NCI-H510A treated with DMSO at 0.1 percent for 48 hours (cell line): Measurements from ENCODE around the gene VRTN.
"Not testable (repeated sequence)": the region's sequence is repeated elsewhere in the genome, so short reads cannot be mapped to it uniquely, and the experiment has no call there.

Experiments
- DNase-seq: peaks from one replicate; lab custom pipeline; 2025; lab: John Stamatoyannopoulos, UW

The VRTN gene

DNA sequence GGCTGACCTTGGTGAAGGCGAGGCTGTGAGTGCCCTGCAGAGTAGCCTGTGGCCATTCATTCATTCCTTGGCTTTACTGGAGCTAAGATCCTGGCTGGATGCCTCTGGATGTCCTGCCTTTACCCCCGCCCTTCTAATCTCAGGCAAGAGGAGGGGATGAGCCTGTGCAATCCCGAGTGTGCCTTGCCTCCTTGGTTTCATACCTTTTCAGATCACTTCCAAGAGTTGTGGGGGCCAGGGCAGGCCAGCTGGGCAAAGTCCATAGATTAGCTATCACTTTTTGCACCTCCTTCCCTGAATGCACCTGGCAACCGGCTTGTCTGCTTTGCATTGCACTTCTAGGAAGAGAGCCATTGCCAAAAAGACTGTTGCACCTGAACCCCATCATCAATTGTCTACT is 1.5 kb downstream of the VRTN start:
- DNase-seq, result no peak

DNA sequence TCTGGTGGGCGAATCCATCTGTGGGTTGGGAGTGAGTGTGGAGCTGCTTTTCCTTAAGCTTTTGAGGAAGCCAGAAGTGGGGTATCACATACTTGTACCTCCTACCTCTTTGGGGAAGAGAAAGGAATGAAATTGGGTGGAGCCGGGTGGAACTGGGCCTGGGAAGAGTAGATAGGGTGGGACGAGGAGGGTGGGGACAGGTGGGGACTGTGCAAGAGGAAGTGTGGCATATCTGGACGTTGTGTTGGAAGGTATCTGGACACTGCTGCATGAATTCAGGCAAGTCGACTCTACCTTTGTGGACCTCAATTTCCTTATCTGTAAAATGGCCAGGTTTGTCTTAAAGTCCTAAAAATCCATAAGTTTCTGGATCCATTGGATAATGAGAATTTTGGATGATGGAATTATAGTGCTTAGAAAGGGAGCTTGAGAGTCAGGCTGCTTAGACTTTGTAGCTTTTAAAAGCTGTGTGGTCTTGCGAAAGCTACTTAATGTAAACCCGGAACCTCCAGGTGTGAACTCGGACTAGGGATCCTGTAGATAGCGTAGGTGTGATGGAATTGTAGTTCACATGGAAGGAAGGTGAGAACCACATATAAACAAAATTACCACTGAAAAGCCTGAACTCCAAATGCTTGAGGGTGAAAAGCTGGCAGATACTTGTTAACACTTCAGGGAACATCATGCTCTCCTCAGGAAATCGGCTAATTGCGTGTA is 2.1 kb downstream of the VRTN start:
- no peak for DNase-seq

DNA sequence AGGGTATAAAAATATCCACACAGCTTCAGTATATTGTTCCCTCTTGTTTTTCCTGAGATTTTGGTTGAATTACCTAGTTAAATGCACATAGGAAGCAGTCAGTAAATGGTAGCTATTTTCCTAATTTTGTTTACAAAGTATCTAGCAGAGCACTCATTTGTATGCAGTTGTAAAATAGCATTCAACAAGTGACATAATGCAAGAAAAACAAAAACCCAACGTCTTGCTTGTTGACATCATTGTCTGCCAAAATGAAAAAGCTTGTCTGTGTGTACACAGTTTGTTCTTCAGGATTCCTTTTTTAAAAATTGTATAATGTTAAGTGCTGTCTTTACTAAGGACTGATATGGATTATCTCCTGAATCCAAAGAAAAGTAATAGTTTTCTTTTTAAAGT is 2.7 kb downstream of the VRTN start:
- no peak for DNase-seq

DNA sequence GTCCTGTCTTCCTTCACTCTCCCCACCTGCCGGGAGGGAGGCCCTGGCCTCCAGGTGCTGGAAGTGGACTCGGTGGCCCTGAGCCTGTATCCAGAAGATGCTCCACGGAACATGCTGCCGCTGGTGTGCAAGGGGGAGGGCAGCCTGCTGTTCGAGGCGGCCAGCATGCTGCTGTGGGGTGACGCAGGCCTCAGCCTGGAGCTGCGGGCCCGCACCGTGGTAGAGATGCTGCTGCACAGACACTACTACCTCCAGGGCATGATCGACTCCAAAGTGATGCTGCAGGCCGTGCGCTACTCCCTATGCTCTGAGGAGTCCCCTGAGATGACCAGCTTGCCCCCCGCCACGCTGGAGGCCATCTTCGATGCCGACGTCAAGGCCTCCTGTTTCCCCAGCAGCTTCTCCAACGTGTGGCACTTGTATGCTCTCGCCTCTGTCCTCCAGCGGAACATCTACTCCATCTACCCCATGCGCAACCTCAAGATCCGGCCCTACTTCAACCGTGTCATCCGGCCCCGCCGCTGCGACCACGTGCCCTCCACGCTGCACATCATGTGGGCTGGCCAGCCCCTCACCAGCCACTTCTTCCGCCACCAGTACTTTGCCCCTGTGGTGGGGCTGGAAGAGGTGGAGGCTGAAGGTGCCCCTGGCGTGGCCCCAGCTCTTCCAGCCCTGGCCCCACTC is 8.8 kb downstream of the VRTN start:
- DNase-seq, result no peak

DNA sequence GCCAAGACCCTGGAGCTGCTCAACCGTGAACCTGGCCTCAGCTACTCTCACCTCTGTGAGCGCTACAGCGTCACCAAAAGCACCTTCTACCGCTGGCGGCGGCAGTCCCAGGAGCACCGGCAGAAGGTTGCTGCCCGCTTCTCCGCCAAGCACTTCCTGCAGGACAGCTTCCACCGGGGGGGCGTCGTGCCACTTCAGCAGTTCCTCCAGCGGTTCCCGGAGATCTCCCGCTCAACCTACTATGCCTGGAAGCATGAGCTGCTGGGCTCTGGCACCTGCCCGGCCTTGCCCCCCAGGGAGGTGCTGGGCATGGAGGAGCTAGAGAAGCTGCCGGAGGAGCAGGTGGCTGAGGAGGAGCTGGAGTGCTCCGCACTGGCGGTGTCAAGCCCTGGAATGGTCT is 9.3 kb downstream of the VRTN start:
- no peak for DNase-seq

DNA sequence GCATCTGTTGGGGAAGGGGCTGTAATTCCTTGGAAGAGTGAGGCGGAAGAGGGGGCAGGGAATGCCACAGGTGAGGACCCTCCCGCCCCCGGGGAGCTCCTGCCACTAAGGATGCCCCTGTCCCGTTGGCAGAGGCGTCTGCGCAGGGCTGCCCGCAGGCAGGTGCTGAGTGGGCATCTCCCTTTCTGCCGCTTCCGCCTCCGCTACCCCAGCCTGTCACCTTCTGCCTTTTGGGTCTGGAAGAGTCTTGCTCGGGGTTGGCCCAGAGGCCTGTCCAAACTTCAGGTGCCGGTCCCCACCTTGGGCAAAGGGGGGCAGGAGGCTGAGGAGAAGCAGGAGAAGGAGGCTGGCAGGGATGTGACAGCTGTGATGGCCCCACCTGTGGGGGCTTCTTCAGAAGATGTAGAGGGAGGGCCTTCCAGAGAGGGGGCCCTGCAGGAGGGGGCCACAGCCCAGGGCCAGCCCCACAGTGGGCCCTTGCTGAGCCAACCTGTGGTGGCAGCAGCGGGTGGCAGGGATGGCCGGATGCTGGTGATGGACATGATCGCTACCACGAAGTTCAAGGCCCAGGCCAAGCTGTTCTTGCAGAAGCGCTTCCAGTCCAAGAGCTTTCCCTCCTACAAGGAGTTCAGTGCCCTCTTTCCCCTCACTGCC is 10.0 kb downstream of the VRTN start:
- DNase-seq, result no peak

DNA sequence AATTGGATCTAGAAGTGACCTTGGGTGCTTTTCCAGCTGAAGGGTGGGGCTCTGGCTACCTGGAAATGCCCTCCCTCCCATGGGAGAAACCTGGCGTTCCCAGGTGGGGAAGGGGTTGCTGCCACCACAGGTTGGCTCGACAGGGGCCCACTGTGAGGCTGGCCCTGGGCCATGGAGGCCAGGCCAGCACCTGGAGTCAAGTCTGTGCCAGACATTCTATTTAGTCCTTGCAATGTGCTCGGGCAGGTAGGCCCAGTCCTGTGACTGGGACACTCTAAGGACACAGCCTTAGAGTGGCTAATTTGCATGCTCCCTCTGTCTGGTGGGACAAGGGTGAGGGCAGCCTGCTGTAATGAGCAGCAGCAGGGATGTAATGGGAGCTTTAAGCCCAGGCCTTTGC is 11.9 kb downstream of the VRTN start:
- DNase-seq, result no peak

DNA sequence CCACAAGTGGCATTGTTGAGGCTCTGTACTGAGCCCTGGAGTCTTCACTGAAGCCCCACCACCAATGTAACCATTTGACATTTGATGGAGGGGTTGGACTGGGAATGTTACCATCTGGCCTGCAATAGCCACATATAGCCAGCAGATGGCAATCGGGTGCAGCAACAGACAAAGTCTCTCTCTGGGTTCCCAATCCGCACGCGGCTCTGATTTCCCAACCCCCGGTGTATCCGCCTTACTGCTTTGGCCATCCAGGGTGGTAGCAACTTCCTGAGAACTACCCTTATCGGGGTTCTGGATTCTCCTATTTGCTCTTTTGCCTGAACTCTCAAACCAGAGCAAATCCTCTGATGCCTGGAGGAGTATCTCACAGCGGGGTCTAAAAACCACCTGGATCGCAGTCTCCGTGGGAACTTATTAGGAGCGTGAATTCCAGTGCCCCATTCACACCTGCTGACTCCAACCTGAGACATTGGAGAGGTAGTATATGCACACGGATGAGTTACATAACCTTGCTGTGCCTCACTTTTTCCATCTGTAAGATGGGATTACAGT is 14.2 kb downstream of the VRTN start:
- peak; percentile 88 for DNase-seq

DNA sequence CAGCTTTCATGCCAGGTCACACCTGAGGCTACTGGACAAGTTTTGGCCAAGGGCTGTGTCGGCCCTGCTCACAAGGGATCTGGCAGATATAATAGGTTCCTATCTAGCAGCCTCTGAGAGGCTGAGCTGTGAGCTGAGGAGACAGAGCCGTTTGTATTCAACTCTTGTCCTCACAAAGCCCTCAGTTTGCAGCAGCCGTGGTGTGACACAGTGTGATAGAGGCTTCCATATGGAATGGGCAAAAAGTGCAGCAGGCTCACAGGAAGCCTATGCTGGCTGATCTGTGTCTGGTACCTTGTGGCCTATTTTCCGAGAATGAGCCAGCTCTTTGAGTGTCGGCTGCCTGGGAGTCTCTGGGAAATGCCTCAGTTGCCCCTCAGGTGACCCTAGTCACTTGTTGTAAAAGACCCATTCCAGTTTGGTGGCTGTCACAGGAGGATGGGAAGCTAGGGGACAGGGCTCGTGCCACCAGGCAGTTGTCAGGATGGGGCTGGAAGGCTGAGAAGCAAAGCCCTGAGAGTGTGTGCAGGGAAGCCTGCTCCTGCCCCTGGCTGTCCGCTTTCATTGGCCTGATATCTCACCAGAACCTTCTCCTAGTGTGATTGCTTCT is 16.1 kb downstream of the VRTN start:
- DNase-seq, result no peak

DNA sequence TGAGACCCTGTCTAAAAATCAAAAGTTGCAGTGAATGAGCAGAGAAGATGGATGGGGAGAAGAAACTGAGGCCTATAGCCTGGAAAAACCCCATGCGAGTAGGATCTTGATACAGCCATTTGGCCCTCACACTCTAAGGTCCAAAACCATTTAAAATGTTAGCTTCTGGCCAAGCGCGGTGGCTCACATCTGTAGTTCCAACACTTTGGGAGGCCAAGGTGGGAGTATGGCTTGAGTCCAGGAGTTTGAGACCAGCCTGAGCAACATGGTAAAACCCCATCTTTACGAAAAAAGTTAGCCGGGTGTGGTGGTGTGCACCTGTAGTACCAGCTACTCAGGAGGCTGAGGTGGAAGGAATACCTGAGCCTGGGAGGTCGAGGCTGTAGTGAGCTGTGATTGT is 19.8 kb downstream of the VRTN start:
- no peak for DNase-seq

DNA sequence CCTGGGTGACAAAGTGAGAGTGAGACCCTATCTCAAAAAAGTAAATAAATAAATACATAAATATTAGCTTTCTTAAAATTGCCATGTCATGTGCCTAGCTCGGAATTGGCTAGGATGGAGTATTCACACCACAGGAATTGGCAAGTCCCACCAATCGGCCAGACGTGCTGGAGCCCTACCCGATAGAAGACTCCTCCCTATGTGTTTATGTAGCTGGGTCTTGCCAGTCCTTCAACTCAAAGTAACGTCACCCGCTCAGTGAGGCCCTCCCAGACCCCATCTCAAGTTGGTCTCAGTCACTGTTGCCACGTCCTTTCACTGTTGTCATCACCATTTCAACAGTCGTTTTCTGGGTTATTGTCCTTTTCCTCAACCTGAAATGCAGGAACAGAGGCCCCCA is 20.2 kb downstream of the VRTN start:
- no peak for DNase-seq

DNA sequence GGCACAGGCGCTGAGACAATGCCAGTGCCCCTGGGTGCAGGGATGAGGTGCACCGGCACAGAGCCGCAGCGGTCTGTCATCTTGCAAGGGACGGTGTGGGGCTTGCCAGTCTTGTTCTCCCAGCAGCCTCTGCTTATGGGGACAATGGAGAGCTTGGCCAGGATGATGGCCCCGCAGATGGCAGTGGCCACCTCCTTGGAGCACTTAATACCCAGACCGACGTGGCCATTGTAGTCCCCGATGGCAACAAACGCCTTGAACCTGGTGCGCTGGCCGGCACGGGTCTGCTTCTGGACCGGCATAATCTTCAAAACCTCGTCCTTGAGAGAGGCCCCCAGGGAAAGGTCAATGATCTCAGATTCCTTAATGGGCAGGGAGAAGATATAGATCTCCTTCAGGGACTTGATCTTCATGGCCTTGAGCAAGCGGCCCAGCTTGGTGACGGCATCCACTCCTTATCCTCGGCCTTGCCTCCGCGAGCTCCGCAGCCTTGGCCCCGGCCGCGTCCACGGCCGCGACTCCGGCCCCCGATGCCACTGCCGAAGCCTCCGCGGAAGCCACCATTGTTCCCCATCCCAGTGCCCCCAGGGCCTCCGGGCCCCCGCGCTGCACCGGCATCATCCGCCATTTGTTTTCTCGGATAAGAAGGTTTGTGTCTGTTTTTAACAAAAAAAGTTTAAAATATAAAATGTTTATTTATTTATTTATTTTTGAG is 29.9 kb downstream of the VRTN start:
- DNase-seq, result no peak

DNA sequence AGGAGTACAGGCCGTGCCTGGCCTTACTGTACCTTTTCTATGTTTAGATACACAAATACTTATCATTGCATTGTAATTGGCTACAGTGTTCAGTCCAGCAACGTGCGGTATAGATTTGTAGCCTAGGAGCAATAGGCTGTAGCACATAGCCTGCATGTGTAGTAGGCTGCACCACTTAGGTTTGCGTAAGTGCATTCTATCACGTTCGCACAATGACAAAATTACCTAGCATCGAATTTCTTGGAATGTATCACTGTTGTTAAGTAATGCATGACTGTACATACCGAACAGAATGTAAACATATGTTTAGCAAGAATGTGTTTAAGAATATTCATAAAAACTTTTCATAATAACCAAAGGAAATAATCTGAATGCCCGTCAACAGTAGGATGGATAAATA is 31.9 kb downstream of the VRTN start:
- no peak for DNase-seq

DNA sequence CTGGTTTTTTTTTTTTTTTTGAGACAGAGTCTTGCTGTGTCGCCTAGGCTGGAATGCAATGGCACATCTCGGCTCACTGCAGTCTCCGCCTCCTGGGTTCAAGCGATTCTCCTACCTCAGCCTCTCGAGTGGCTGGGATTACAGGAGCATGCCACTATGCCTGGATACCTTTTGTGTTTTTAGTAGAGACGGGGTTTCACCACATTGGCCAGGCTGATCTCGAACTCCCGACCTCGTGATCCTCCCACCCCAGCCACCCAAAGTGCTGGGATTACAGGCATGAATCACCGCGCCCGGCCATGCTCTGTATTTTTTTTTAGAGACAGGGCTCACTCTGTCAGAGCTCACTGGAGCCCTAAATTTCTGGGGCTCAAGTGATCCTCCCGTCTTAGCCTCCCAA is 32.6 kb downstream of the VRTN start:
- DNase-seq, result no peak

DNA sequence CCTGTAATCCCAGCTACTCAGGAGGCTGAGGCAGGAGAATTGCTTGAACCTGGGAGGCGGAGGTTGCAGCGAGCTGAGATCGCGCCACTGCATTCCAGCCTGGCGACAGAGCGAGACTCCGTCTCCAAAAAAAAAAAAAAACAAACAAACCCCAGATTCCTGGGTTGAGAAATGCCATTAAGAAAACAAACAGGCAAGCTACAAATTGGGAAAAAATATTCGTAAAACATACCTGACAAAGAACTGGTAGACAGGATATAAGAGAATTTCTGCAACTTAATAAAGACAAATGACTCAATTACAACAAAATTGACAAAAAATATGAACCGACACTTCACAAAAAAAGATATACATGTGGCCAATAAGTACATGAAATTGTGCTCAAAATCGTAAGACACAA is 33.3 kb downstream of the VRTN start:
- DNase-seq, result not testable (repeated sequence)

DNA sequence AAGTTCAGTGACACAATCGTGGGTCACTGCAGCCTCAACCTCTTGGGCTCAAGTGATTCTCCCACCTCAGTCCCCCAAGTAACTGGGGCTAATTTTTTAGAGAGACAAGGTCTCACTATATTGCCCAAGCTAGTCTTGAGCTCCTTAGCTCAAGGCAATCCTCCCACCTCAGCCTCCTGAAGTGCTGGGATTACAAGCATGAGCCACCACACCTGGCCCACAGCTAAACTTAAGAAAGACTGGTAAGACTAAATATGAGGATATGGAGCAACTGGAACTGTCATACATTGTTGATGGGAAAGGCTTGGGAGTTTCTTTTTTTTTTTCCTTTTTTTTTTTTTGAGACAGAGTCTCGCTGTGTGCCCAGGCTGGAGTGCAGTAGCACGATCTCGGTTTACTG is 34.0 kb downstream of the VRTN start:
- no peak for DNase-seq

DNA sequence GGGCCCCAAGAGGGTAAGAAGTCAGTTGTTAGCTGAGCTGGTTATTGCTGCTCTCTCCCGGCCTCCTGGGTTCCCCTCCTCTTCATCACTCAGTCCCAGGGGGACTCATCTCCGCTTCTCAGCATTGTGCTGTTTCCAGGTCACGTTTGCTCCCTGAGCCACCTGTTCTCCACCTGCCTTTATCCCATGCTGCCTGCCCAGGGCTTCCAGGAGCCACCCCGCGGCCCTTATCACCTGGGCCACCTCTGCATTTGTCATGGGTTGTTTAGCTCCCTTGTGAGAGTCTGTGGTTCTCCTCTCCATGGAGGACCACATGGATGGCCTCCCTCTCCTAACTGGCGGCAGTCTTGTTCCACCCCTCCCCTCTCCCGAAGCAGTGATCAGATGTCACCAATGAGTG is 41.7 kb downstream of the VRTN start:
- no peak for DNase-seq

DNA sequence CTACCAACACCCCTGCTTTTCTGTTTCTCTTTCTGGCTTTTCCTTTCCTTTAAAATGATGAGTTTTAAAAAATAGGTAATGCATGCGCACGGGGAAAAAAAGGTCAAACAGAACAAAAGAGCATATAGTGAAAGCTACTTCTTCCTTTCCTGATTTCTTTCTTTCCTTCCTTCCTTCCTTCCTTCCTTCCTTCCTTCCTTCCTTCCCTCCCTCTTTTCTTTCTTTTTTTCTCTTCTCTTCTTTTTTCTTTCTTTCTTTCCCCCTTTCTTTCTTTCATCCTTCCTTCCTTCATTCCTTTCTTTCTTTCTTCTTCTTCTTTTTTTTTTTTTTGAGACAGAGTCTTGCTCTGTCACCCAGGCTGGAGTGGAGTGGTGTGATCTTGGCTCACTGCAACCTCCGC is 42.2 kb downstream of the VRTN start:
- DNase-seq, result not testable (repeated sequence)

DNA sequence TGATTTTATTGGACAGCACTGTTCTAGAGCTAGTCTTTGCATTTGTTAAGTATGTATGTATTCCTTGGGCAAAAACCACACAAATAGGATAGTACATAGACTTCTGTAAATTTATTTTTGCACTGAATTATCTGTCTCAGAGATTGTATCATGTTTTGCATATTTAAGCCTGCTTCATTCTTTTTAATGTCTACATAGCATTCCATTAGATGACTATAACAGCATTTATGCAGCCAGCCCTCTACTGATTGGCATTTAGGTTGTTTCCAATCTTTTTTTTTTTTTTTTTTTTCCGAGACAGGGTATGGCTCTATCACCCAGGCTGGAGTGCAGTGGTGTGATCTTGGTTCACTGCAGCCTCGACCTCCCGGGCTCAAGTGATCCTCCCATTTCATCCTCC is 43.2 kb downstream of the VRTN start:
- DNase-seq, result no peak

DNA sequence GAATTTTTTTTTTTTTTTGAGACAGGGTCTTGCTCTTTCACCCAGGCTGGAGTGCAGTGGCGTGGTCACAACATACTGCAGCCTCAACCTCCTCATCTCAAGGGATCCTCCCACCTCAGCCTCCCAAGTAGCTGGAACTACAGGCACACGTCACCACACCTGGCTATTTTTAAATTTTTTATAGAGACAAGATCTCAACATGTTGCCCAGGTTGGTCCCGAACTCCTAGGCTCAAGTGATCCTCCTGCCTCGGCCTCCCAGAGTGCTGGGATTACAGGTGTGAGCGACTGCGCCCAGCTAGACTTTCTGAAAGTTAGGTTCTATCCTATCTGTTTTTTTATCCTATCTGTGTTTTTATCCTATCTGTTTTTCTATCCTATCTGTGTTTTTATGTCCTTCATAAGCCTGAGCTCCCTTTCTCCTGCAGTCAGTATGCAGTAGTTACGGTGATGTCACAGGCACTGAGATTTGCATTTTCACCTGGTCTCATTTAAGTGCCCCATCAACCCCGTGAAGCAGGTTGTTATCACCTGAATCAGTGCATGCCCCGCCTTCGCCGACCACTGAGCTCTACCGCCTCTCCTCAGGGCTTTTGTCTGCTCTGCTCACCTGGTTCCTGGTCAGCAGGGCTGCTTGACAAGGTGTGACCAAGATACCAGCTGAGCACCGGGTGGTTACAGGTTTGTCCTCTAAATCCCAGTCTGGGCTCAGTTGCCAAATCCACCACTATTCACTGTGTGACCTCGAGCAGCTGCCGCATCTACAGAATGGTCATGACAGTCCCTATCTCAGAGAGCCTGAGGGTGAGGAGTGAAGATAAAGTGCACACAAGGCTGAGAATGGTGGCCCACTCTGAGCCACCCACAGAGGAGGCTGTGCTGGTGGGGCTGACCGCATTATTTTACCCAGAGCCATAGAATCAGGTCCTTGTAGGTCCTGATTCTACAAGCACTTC is 44.6 kb downstream of the VRTN start:
- DNase-seq, result no peak

DNA sequence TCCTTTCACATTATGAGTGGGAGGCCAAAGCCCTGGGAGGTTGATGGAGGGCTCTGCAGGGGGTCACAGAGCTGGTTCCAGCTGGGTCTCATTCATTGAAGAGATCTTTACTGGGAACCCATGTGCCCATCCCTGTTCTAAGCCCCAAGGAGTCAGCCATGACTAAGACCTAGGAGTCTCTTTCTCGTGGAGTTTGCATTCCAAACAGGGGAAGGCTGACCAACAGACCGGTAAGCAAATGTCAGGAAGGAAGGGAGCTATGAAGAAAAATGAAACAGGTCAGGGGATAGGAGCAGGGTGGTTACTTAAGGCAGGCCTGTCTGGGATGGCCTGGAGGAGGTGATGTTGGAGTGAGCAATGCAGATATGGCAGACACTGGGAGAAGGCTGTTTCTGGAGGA is 46.3 kb downstream of the VRTN start:
- no peak for DNase-seq
